Fibroblast of skin of abdomen (primary cell): ENCODE measurements around the gene PLXNA2. TPM values are rescaled to one million over a fixed set of nuclear protein-coding genes. Genes with fewer than 3 reads are reported as not detected.

Experiments used
- DNase-seq: peaks from one replicate; pipeline ENCODE4 v3.0.0-alpha.2; 2013
- polyA plus RNA-seq, 2 experiments: library from polyadenylated mRNA; unstranded; fragments of 120-200 nt; gene quantifications; one replicate each; pipeline ENCODE4 v1.2.1, GENCODE V29; 2013; ENCODE audit not compliant: insufficient read length in 2 of 2

PLXNA2 gene, protein sequence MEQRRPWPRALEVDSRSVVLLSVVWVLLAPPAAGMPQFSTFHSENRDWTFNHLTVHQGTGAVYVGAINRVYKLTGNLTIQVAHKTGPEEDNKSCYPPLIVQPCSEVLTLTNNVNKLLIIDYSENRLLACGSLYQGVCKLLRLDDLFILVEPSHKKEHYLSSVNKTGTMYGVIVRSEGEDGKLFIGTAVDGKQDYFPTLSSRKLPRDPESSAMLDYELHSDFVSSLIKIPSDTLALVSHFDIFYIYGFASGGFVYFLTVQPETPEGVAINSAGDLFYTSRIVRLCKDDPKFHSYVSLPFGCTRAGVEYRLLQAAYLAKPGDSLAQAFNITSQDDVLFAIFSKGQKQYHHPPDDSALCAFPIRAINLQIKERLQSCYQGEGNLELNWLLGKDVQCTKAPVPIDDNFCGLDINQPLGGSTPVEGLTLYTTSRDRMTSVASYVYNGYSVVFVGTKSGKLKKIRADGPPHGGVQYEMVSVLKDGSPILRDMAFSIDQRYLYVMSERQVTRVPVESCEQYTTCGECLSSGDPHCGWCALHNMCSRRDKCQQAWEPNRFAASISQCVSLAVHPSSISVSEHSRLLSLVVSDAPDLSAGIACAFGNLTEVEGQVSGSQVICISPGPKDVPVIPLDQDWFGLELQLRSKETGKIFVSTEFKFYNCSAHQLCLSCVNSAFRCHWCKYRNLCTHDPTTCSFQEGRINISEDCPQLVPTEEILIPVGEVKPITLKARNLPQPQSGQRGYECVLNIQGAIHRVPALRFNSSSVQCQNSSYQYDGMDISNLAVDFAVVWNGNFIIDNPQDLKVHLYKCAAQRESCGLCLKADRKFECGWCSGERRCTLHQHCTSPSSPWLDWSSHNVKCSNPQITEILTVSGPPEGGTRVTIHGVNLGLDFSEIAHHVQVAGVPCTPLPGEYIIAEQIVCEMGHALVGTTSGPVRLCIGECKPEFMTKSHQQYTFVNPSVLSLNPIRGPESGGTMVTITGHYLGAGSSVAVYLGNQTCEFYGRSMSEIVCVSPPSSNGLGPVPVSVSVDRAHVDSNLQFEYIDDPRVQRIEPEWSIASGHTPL (N-terminal part only)
- polyA plus RNA-seq (2013, experiment 1 of 2; ENCODE audit: insufficient read length) = 3.1 TPM
- 2.8 TPM for polyA plus RNA-seq (2013, experiment 2 of 2; ENCODE audit: insufficient read length)

DNA sequence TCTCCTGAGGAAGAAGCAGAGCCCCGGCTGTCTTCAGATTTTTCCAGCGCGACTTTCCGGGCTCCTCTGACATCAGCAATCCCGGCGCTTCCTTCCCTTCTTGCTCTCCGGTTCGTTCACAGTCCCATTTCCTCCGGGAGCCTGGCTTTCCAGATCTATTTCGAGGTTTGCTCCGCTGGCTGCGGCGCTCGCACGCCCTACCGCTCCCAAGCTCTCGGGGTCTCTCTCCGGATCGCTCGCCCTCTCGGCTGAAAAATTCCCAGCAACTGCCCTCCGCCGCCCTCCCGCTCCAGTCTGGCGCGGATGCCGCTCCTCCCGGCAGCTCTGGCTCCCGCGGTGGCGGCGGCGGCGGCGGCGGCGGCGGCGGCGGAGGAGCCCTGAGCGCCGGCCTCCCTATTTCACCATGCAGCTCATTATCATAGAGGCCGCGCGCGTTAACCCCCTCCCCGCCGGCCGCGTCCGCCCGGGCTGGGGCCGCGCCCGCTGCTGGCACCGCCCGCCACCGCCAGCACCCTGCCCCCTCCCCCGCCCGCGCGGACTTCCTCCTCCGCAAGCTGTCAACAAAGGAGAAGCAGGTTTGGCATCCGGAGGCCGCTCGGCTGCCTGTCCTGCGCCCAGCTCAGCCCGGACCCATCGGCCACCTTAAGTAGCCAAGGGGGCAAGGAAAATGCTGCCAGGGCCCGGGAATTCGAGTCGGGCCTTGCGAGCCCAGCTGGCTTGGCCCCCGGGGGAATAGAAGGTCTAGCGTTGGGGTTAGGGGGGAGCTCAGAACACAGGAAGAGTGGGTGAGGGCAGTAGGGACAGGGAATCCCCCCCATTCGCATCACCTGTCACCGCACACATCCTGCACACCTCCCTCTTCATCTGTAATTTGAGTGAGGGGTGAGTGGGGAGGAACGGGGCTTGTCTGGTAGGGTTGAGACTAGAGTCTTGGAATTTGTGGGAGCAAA lies at the start of gene PLXNA2:
Gene PLXNA2 (minus strand): TSS at position 418 of the 950 bp plus-strand sequence. CDS start 26,462 bp downstream, outside the sequence.
- peak; percentile 51 for DNase-seq

DNA sequence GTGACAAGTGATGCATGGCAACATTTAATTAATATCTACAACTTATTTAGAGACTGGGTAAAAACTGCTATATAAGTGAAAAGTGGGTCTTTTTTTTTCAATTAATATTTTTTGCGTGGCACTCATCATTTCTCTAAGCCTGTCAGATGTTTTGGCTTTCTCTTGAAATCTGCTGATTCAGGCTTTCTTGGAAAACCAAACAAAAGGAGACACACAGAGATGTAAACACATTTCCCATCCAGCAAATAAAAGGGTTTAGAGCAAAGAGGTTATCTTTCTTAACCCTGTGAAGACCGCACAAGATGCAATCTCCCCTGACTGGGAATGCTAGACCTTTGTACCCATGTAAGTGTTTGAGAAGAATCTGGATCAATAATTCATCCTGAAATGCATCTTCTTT lies 48.7 kb upstream of the PLXNA2 start:
- DNase-seq = no peak

DNA sequence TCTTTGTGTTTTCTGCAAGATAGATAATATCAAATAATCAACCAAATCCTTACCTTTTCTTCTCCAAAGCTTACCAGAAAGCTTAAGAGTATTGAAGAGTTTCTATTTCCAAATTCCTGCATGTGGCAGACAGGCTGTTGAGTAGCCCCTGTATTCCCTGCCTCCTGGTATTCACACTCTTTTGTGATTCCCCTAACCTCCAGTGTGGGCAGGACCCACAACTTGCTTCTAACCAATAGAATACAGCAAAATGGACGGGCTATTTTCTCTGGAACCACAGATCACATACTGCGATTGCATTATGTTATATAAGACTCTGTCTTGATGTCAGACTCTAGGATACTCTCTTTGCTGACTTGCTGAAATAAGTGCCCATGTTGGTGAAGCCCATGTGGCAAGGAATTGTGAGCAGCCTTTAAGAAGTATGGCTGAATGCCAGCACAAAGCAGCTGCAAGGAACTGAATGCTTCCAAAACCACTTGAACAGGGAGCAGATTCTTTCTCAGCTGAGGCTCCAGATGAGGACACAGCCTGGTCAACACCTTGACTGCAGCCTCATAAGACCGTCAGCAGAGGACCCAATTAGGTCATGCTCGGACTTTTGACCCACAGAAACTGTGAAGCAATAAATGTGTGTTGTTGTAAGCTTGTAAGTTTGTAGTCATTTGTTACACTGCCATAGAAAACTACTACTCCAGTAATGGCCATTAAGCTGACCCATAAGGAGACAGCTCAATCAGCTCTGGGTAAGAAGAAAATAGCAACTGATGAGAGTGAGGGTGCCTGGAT lies 47.9 kb upstream of the PLXNA2 start:
- DNase-seq = peak; percentile 10

DNA sequence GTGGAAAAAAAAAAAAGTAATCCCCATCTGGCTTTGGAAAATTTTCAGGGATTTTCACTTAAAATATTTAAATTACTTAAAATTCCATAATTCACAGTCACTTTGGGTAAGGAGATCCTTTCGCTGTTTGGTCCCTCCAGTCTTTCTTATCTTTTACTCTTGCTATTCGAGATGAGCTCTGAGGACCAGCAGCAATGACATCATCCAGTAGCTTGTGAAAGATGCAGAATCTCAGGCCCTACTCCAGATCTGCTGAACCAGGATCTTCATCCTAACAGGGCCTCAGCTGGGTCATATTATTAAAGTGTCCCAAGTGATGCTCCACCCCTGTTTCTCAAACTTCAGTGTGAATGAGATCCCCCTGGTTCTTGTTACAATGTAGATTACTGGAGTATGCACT lies 46.9 kb upstream of the PLXNA2 start:
- DNase-seq = no peak

DNA sequence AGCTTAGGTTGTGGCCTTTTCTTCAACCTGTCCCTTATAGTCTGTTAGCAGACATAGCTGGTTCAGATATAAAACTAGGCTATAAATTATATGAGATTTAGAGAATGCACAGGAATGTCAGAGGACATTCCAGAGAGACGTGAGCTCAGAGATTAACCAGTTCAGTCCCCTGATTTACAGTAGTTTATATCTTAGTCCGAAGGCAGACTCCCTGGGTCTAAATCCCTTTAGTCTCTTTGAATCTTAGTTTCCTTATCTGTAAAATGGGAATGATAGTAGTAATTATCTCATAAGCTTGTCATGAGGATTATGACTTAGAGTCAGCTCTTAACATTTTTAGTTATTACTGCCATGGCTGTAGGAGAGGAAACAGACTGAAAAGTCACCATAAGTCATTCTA lies 45.5 kb upstream of the PLXNA2 start:
- no peak for DNase-seq

DNA sequence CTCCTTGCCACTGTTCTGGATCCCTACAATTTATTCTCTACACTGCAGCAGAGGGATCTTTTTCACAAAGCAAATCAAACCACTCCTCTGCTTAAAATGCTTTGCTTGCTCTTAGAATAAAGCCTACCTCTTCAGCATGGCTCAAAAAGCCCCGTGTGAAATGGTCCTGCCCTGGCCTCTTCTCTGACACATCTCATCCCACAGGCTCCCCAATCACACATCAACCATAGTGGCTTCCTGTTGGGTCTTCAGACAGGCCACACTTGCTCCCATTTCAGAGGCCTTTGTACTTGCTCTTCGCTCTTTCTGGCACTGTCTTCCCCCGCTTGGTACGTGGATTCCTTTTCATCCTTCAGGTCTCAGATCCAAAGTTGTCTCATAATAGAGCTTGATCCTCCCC lies 44.3 kb upstream of the PLXNA2 start:
- no peak for DNase-seq

DNA sequence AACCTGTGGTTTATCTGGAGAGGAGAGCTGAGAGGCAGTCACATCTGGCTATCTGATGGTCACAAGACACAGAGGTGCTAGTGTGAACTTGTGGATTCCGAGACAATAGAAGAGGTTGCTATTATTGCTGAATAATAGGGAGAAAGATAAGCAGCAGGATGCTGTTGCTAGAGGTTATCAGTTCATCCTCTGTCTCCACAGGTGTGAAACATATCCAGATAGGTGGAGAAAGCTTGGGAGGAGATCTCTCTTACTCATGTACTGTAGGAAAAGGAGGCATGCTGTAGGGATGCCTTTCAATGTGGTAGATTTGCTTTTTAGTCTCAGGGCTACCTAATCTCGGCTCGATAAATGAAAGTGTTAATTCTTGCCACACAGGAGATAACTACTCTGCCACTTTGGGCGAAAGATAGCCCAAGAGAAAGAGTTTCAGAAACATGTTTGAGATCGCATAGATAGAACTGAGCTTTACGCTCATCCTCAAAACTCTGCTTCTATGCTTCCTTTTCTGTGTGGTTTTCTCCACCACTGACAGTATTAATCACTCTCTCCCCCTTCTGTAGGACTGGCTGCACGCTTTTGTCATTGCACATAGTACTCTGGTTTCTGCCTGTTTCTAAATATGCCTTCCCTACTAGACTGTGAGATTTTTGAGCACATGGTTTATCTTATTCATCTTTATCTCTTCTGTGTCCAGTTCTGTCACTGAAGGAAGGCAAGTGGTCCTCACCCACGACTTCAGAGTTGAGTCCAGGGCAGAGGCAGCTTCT lies 36.7 kb upstream of the PLXNA2 start:
- DNase-seq = no peak

DNA sequence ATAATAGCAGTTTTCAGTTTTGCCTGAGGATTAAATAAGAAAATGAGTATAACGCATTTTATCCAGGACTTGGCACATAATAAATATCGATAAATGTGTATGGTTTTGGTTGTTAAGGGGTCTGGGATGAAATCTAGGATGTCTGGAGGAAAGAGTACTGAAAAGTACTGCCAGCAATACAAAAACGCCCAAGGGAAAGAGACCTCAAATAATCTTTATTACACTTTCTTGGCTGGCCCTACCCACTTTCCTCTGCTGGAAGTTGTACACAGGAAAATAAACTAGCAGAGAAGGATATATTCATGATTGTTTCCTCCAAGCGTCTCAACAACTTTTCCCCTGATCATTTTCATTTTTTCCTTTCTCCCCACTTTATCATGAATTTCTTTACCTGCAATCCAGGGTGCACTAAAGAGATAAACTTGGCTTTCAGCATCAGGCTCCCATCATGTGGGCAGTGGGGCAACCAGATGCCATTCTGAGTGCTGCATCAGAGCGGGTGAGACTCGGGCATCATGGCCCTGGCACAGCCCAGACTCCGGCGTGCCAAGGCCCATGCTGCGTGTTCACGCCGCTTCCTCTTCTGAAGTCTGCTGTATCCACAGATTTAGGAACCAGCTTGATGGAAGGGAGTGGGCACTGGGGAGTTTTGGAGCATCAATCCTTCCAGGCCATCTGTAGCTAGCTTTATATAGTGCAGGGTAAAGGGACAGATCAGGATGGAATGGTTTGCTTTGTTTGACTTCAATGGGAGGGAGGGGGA lies 35.8 kb upstream of the PLXNA2 start:
- DNase-seq = no peak

DNA sequence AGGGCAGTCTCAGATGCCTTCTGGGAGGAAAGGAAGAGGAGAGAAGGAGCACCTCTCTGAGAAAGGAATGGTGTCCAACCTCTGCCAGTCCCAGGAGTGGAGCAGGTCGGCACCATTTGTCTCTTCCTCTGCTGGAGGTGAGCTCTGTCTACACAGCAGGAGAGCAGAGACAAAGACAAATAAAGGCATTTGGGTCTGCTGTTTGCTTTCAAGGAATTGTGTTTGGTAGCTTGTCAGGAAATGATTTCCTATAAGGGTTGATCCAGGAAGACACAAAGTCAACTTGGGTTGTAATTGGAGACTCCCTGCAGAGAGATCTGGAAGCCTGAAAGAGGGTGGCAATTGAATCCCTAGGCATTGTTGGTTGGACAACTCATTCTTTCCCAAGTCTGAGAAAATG lies 34.5 kb upstream of the PLXNA2 start:
- DNase-seq = no peak

DNA sequence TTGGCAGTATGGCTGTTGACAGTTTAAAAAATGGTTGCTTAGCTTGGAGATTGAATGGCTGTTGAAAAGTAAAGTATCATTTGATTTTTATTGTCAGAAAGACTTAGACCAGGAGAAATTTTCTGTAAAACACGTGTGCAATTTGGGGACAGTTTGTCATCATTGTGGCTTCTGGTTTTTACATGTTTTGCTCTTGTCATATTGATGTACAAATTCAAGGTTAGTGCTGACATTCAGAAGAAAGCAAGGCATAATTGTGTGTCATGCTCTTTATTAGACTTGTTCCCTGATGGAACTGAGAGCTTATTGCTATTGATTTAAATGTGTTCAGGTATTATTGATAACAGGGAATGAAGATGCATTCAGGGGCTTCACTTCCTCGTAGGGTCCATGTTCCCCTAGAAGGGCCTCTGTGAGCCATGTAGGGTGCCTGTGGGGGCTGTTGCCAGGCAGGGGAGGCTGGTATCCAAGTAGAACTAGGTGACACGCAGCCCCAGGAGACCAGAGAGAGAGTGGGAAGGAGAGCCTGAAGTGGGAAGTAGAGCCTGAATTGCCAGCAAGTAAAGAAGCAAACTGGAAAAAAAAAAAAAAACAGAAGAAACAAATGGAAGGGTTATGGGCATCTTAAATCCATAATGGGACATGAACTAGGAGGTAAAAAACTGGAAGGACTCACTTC lies 32.7 kb upstream of the PLXNA2 start:
- no peak for DNase-seq

DNA sequence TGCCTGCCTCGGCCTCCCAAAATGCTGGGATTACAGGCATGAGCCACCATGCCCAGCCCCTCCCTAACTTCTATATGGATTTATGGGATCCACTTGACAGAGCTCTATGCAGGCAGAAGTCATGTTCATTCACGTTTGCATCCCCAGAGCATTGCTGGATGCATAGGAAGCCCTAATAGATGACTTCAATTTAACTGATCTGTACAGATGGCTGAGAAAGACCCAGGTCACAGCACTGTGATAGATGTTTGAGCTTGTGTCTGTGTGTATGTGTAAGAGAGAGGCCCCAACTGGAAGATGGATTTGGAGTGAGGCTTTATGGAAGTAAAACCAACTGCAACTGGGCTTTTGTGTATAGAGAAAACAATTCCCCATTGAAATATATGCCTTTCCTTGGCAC lies 30.9 kb upstream of the PLXNA2 start:
- DNase-seq = no peak

DNA sequence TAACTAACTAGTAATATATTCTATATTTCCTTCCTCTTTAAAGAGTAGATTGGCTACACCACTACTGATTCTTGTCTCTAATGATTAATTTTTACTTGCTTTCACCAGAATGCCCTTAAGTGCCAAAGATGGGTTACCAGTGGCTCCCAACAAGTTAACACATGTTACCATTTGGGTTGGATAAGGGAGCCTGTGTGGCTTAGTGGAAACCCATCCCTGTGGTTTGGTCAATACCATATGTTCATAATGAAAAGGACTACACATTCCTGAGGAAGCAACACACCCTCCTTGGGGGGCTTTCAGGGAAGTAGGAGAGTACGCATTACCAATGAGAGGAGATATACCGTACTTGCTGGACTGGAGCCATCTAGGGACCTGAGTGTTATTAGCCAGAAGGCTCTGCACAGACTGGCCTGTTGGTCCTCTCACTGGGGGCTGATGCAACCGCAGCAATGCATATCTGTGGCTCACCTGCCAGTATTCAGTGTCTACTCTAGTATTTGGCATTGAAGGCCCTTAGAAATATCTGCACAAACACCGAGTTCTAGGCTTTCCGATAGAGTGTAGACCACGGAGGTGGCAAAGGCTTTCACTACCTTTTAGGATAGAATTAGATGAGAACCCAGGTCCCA lies 29.3 kb upstream of the PLXNA2 start:
- DNase-seq = no peak

DNA sequence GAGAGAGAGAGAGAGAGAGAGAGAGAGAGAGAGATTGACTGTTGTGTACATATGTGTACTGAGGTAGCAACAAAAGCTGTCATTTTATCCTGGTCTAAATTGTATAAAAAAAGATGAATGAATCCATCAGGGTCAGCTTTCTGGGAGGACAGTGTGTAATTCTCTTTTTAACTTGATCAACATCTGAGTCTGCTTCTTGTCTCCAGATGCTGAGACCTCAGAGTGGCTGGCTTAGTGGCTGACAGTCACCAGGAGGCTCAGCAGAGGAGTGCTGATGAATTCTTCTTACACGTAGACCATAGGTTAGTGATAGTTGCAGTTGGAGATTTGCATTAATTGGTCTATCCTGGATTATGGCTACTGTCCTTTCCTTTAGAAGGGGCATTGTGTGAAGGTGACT lies 28.5 kb upstream of the PLXNA2 start:
- DNase-seq = no peak

DNA sequence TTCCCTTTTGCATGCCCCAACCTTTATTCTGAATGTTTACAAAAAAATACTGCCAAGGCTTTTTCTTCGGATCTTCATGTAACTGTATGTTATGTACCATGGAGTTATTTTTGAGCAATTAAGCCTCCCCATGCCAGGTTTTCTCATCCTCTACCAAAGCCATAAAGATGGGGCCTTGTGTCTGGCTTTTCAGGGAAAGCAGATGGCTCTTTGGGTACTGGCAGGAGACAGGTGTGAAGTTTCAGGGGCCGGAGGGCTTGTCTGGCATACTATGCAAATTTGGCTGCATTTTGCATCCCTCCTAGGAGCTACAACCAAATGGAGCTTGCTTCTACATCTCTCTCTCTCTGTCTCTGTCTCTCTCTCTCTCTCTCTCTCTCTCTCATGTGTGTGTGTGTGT lies 28.1 kb upstream of the PLXNA2 start:
- no peak for DNase-seq

DNA sequence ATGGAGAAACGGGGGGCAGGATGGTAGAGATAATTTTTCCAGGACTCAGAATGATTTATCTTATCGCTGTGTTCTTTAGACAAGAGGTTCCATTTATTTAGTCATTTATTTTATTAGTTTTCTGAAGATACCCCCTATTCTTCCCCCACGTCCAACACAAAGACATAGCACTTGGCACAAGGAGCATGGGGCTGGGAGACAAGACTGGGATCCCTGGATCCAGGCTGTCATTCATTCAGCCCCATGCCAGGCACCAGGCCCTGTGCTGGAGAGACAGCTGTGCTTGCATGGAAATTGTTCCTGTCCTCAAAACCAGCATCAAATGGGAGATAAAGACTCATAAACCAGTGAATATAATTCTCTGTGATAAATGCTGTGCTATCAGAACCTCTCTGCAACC lies 27.1 kb upstream of the PLXNA2 start:
- DNase-seq = no peak

DNA sequence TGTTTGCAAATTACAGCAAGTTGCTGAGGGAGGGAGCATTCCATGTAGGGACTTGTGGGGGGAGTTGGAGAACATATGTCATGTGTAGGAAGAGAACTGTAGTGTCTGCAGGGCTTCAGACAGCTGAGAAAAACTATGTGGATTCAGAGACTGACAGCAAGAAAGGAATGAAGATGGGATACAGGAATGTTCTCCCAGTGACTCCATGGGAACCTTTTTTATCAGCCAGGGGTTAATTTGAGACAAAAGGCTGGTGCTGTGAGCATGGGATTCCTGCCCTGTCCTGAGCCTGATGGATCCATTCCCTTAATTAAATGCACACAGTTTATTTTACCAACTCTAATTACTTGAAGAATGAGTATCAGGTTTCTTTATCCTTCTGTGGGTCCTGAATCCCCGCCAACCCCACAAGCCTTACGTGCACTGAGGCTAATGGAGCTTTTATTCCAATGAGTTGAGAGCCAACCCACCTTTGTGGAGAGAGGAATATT lies 26.5 kb upstream of the PLXNA2 start:
- DNase-seq = peak; percentile 71

DNA sequence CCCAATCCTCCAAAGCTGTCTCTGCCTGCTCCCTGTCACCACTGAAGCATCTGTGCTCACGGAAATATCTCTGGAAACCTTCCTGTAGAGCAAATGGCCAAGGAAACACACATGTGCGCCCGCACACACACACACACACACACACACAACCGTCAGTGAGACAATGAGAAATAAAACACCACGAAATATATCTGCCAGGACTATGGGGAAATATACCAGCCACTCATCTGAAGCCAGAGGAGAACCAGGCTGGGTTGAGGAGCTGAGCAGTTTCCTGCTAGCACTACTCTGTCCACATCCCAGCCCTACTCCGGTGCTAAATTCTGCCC lies 25.1 kb upstream of the PLXNA2 start:
- peak; percentile 38 for DNase-seq
